ENCODE data around the gene BPIFA2.

Gene BPIFA2

GRCh38 chr20:33166533-33167113 is 1.3 kb upstream of the BPIFA2 start:
- no peak for DNase-seq (ENCODE audit: low read depth)
- H3K4me3 ChIP-seq (ENCODE audit: low read depth, low read length): no peak overlapping the region
- no peak for TF ChIP-seq CTCF (conservative IDR thresholded peaks at IDR 0.05; ENCODE audit: low read depth, low read length)

GRCh38 chr20:33169176-33169794 is 1.3 kb downstream of the BPIFA2 start:
- peak; percentile 53 for TF ChIP-seq CTCF (conservative IDR thresholded peaks at IDR 0.05; ENCODE audit: low read depth, low read length)
- peak; percentile 2 for DNase-seq (ENCODE audit: low read depth)
- H3K4me3 ChIP-seq (ENCODE audit: low read depth, low read length): no peak overlapping the region

GRCh38 chr20:33172781-33173180 is 4.8 kb downstream of the BPIFA2 start:
- no peak overlapping the region for H3K4me3 ChIP-seq (ENCODE audit: low read depth, low read length)
- DNase-seq (ENCODE audit: low read depth): peak; percentile 20
- TF ChIP-seq CTCF (conservative IDR thresholded peaks at IDR 0.05; ENCODE audit: low read depth, low read length): no peak

GRCh38 chr20:33175123-33175522 is 7.2 kb downstream of the BPIFA2 start:
- no peak for TF ChIP-seq CTCF (conservative IDR thresholded peaks at IDR 0.05; ENCODE audit: low read depth, low read length)

GRCh38 chr20:33176101-33176500 is 8.1 kb downstream of the BPIFA2 start:
- H3K4me3 ChIP-seq (ENCODE audit: low read depth, low read length): no peak overlapping the region
- no peak for TF ChIP-seq CTCF (conservative IDR thresholded peaks at IDR 0.05; ENCODE audit: low read depth, low read length)
- no peak for DNase-seq (ENCODE audit: low read depth)

More at GRCh38 chr20:33175123-33175522, 7.2 kb downstream of the BPIFA2 start:
- no peak for DNase-seq (ENCODE audit: low read depth)
- no peak overlapping the region for H3K4me3 ChIP-seq (ENCODE audit: low read depth, low read length)

- TF ChIP-seq CTCF (conservative IDR thresholded peaks at IDR 0.05; ENCODE audit: low read depth, low read length): no peak
- no peak for DNase-seq (ENCODE audit: low read depth)
- H3K4me3 ChIP-seq (ENCODE audit: low read depth, low read length): no peak overlapping the region
Measured at GRCh38 chr20:33177866-33178265, 9.9 kb downstream of the BPIFA2 start.

GRCh38 chr20:33178726-33179125 is 10.8 kb downstream of the BPIFA2 start:
- peak; percentile 19 for DNase-seq (ENCODE audit: low read depth)
- H3K4me3 ChIP-seq (ENCODE audit: low read depth, low read length): no peak overlapping the region
- TF ChIP-seq CTCF (conservative IDR thresholded peaks at IDR 0.05; ENCODE audit: low read depth, low read length): no peak
